Fibroblast of the aortic adventitia (primary cell): ENCODE data around the gene TYW1B. TPM values are rescaled to one million over a fixed set of nuclear protein-coding genes. Genes with fewer than 3 reads are reported as not detected.
A peak's percentile ranks its signal among the peaks of the same experiment; 100 is the strongest.
"Not testable (repeated sequence)": the region's sequence is repeated elsewhere in the genome, so short reads cannot be mapped to it uniquely, and the experiment has no call there.

Experiments used
- DNase-seq: peaks from one replicate; pipeline ENCODE4 v3.0.0-alpha.2; 2010; ENCODE audit warnings: low read depth
- H3K4me3 ChIP-seq: 2 replicates; pipeline ENCODE4 v1.5.1; 2011; ENCODE audit warnings: low read depth, mild to moderate bottlenecking, control low read depth, low read length, moderate library complexity
- CTCF ChIP-seq: IDR thresholded peaks from 2 replicates; pipeline ENCODE4 v1.5.1; 2011; ENCODE audit warnings: mild to moderate bottlenecking, low read length, control low read depth, inconsistent platforms; ENCODE audit not compliant: insufficient read depth
- total RNA-seq: library from RNA; depleted of rRNA; stranded (reverse); fragments of >200 nt; gene quantifications from 2 replicates; pipeline ENCODE4 v1.2.3, GENCODE V29; 2012; ENCODE audit warnings: low replicate concordance

The TYW1B gene
- total RNA-seq, 1 donor = 0.99 TPM

GRCh38 chr7:72676086-72676690, 151.8 kb downstream of the TYW1B start:
- peak; percentile 37 for DNase-seq
- not testable (repeated sequence) for H3K4me3 ChIP-seq

- H3K4me3 ChIP-seq = not testable (repeated sequence)
Measured at GRCh38 chr7:72675686-72676085, 152.3 kb downstream of the TYW1B start.

GRCh38 chr7:72674394-72674793, 153.6 kb downstream of the TYW1B start:
- no peak for DNase-seq
- no peak for TF ChIP-seq CTCF
- H3K4me3 ChIP-seq = no peak overlapping the region

More at GRCh38 chr7:72675686-72676085, 152.3 kb downstream of the TYW1B start:
- peak; percentile 7 for DNase-seq

GRCh38 chr7:72670850-72671249, 157.2 kb downstream of the TYW1B start:
- DNase-seq = not testable (repeated sequence)

GRCh38 chr7:72668435-72668834, 159.6 kb downstream of the TYW1B start:
- not testable (repeated sequence) for DNase-seq, H3K4me3 ChIP-seq

More at GRCh38 chr7:72670850-72671249, 157.2 kb downstream of the TYW1B start:
- not testable (repeated sequence) for H3K4me3 ChIP-seq

GRCh38 chr7:72667049-72667448, 161.0 kb downstream of the TYW1B start:
- DNase-seq, H3K4me3 ChIP-seq: not testable (repeated sequence)

GRCh38 chr7:72648574-72648973, 179.4 kb downstream of the TYW1B start:
- not testable (repeated sequence) for DNase-seq, H3K4me3 ChIP-seq

- DNase-seq, H3K4me3 ChIP-seq: not testable (repeated sequence)
Measured at GRCh38 chr7:72643708-72644107, 184.3 kb downstream of the TYW1B start.

GRCh38 chr7:72641485-72642248, 186.3 kb downstream of the TYW1B start:
- not testable (repeated sequence) for H3K4me3 ChIP-seq, DNase-seq

- H3K4me3 ChIP-seq, DNase-seq: not testable (repeated sequence)
Measured at GRCh38 chr7:72640740-72641139, 187.3 kb downstream of the TYW1B start.

- not testable (repeated sequence) for H3K4me3 ChIP-seq, DNase-seq
- peak; percentile 21 for TF ChIP-seq CTCF
Measured at GRCh38 chr7:72635273-72635908, 192.6 kb downstream of the TYW1B start.

- H3K4me3 ChIP-seq, DNase-seq: not testable (repeated sequence)
Measured at GRCh38 chr7:72632765-72633292, 195.2 kb downstream of the TYW1B start.

- not testable (repeated sequence) for H3K4me3 ChIP-seq, DNase-seq
Measured at GRCh38 chr7:72628375-72628774, 199.6 kb downstream of the TYW1B start.

GRCh38 chr7:72626428-72627011, 201.5 kb downstream of the TYW1B start:
- peak; percentile 18 for DNase-seq

GRCh38 chr7:72625721-72626423, 202.1 kb downstream of the TYW1B start:
- DNase-seq = peak; percentile 51

More at GRCh38 chr7:72626428-72627011, 201.5 kb downstream of the TYW1B start:
- H3K4me3 ChIP-seq = not testable (repeated sequence)

More at GRCh38 chr7:72625721-72626423, 202.1 kb downstream of the TYW1B start:
- H3K4me3 ChIP-seq = not testable (repeated sequence)
